ENCODE measurements around the gene RCAN2.

DNA sequence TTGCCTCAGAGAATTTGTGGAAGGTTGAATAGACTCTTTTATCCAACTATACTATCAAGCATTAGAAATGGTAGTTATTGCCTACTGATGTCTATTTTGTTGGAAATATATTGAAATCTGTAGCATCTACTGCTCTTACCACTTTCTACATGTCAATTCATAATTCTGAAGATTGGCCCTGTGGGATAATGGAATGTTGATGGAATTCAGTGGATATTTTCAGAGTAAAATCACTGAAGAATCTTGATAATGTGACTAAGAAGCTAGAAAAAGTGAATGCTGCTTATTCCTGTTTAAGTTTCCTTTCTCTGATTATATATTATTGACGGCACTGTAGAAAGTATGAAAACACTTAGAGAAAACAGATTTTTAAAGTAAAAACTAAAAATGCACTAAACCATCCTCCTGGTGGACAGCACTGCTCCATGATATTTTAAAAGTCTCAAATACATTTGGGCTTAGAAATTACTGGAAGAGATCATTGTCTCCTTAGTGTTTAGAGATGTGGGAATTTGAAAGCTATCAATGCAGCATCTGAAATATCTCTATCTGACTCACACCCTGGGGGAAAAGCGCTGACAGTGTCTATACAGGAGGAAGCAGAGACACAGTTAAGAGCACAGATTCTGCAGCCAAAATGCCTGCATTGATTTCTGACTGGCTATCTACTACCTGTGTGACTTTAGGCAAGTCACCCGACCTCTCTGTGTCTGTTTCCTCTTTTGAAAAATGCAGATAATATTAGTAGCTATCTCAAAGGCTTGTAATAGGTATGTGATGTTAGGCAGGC lies 37.9 kb upstream of the RCAN2 start:
- TF ChIP-seq EZH2 (IDR thresholded peaks at IDR 0.05; ENCODE audit: borderline replicate concordance, low read length): no peak
- no peak for TF ChIP-seq CTCF (conservative IDR thresholded peaks at IDR 0.05 in 1 of 2, IDR thresholded peaks at IDR 0.05 in 1 of 2; ENCODE audit: extremely low read depth in 1 of 2, insufficient read depth in 1 of 2, low read depth in 1 of 2, low read length in 2 of 2)

Measured in mammary epithelial cell (primary cell).